Neural cell (in vitro differentiated cells): ENCODE data around the gene KLHL30. TPM values are rescaled to one million over a fixed set of nuclear protein-coding genes. Genes with fewer than 3 reads are reported as not detected.

Source experiments
- H2AFZ ChIP-seq: fragments of 200-600, 300-800 bp; sonication (generic), shearing (Covaris generic); 2 replicates; pipeline ENCODE4 v1.6.0; 2014; ENCODE audit warnings: low read depth, mild to moderate bottlenecking, antibody characterized with exemption, low read length, moderate library complexity
- H3F3A ChIP-seq: fragments of 200-600 bp; shearing (Covaris generic); 2 replicates; pipeline ENCODE4 v1.6.1; 2016; ENCODE audit warnings: mild to moderate bottlenecking, moderate library complexity, mixed read lengths, antibody characterized with exemption, low read length; ENCODE audit not compliant: insufficient read depth, poor library complexity, severe bottlenecking
- H3K27ac ChIP-seq: fragments of 200-600, 300-800 bp; sonication (generic), shearing (Covaris generic); 2 replicates; pipeline ENCODE4 v1.5.1; 2014; ENCODE audit warnings: mild to moderate bottlenecking, low read length, moderate library complexity
- H3K27me3 ChIP-seq: fragments of 300-800, 200-600 bp; sonication (generic), shearing (Covaris generic); 2 replicates; pipeline ENCODE4 v1.6.0; 2014; ENCODE audit warnings: mild to moderate bottlenecking, low read depth, low read length, moderate library complexity; ENCODE audit not compliant: insufficient read depth
- H3K36me3 ChIP-seq: fragments of 300-800, 200-600 bp; sonication (generic), shearing (Covaris generic); 2 replicates; pipeline ENCODE4 v1.5.1; 2014; ENCODE audit warnings: mild to moderate bottlenecking, antibody characterized with exemption, low read length, moderate library complexity; ENCODE audit not compliant: insufficient read depth
- H3K4me2 ChIP-seq: fragments of 300-800, 200-600 bp; sonication (generic), shearing (Covaris generic); 2 replicates; pipeline ENCODE4 v1.6.0; 2014; ENCODE audit warnings: mild to moderate bottlenecking, low read length
- H3K4me3 ChIP-seq: fragments of 300-800, 200-600 bp; sonication (generic), shearing (Covaris generic); 2 replicates; pipeline ENCODE4 v1.5.1; 2014; ENCODE audit warnings: mild to moderate bottlenecking, low read length, moderate library complexity
- H3K79me2 ChIP-seq: fragments of 200-600 bp; shearing (Covaris generic); replicated peaks from 2 replicates; pipeline ENCODE4 v1.6.0; 2014; ENCODE audit warnings: mild to moderate bottlenecking, low read length, moderate library complexity; ENCODE audit not compliant: insufficient read depth
- H3K9ac ChIP-seq: fragments of 300-800, 200-600 bp; sonication (generic), shearing (Covaris generic); 2 replicates; pipeline ENCODE4 v1.6.1; 2016; ENCODE audit warnings: mild to moderate bottlenecking, low read length, mixed read lengths
- H3K9me2 ChIP-seq: fragments of 200-600 bp; shearing (Covaris generic); 2 replicates; pipeline ENCODE4 v1.6.1; 2016; ENCODE audit warnings: mild to moderate bottlenecking, low read length, mixed read lengths; ENCODE audit not compliant: insufficient read depth
- H3K9me3 ChIP-seq: fragments of 200-600, 300-800 bp; sonication (generic), shearing (Covaris generic); 2 replicates; pipeline ENCODE4 v1.6.1; 2016; ENCODE audit warnings: mild to moderate bottlenecking, mixed run types, low read length, moderate library complexity, mixed read lengths
- H4K20me1 ChIP-seq: fragments of 200-600 bp; shearing (Covaris generic); 2 replicates; pipeline ENCODE4 v1.6.1; 2016; ENCODE audit warnings: mild to moderate bottlenecking, mixed run types; ENCODE audit not compliant: insufficient read depth
- CTCF ChIP-seq: fragments of 450-650 bp; IDR thresholded peaks from 2 replicates; pipeline ENCODE4 v1.5.1; 2014; ENCODE audit warnings: antibody characterized with exemption, mild to moderate bottlenecking, moderate library complexity; ENCODE audit not compliant: poor library complexity, severe bottlenecking
- EP300 ChIP-seq: fragments of 450-650 bp; conservative IDR thresholded peaks from 2 replicates; pipeline ENCODE4 v1.6.1; 2014; ENCODE audit warnings: antibody characterized with exemption, mild to moderate bottlenecking, moderate library complexity; ENCODE audit not compliant: poor library complexity, severe bottlenecking
- EZH2 ChIP-seq: fragments of 200-600, 300-800 bp; shearing (Covaris generic), sonication (generic); IDR thresholded peaks from 2 replicates; pipeline ENCODE4 v1.6.1; 2014; ENCODE audit warnings: antibody characterized with exemption, low read length, borderline replicate concordance, mild to moderate bottlenecking; ENCODE audit not compliant: insufficient read depth, poor library complexity, severe bottlenecking
- MXI1 ChIP-seq: fragments of 450-650 bp; conservative IDR thresholded peaks from 2 replicates; pipeline ENCODE4 v1.6.1; 2014; ENCODE audit warnings: antibody characterized with exemption, mild to moderate bottlenecking; ENCODE audit not compliant: poor library complexity, severe bottlenecking
- POLR2AphosphoS5 ChIP-seq: IDR thresholded peaks from 2 replicates; pipeline ENCODE4 v1.6.1; 2012
- RAD21 ChIP-seq: fragments of 450-650 bp; conservative IDR thresholded peaks from 2 replicates; pipeline ENCODE4 v1.6.1; 2014; ENCODE audit warnings: antibody characterized with exemption, mild to moderate bottlenecking, moderate library complexity
- REST ChIP-seq: IDR thresholded peaks from 2 replicates; pipeline ENCODE4 v1.6.1; 2012; ENCODE audit warnings: borderline replicate concordance
- SMC3 ChIP-seq: fragments of 450-650 bp; conservative IDR thresholded peaks from 2 replicates; pipeline ENCODE4 v1.6.1; 2014; ENCODE audit warnings: antibody characterized with exemption, mild to moderate bottlenecking, moderate library complexity; ENCODE audit not compliant: poor library complexity
- TAF1 ChIP-seq: IDR thresholded peaks from 2 replicates; pipeline ENCODE4 v1.6.1; 2012; ENCODE audit warnings: low read depth
- polyA plus RNA-seq: library from polyadenylated mRNA; depleted of rRNA; stranded (reverse); fragments of >200 nt; gene quantifications from 2 replicates; pipeline ENCODE4 v1.2.3, GENCODE V29; 2014

Gene KLHL30
- polyA plus RNA-seq, 1 donor from 2014 or later, result not detected

GRCh38 chr2:238161291-238162051 is 23.0 kb downstream of the KLHL30 start:
- Histone ChIP-seq H3K4me2 (no peak overlapping the region), H3K4me3 (no peak overlapping the region), H3K9ac (no peak overlapping the region), H3K9me3 (no peaks in the 10 kb centered on the region), H4K20me1 (no peaks in the 10 kb centered on the region), H2AFZ (no peak overlapping the region), H3K9me2 (no peaks in the 10 kb centered on the region), H3K27me3 (peaks cover 50% of the 10 kb centered on the region), H3K27ac (no peak overlapping the region), H3K36me3 (no peaks in the 10 kb centered on the region), H3K79me2 (no peaks in the 10 kb centered on the region), H3F3A (no peaks in the 10 kb centered on the region)
- TF ChIP-seq RAD21 (no peak), EZH2 (no peak), EP300 (no peak), TAF1 (no peak), REST (no peak), POLR2AphosphoS5 (no peak), MXI1 (no peak)

GRCh38 chr2:238162251-238162845 is 23.9 kb downstream of the KLHL30 start:
- no peaks in the 10 kb centered on the region for H3K79me2 ChIP-seq
- no peaks in the 10 kb centered on the region for H4K20me1 ChIP-seq
- TF ChIP-seq POLR2AphosphoS5, result no peak
- no peak for TF ChIP-seq CTCF
- TF ChIP-seq TAF1, result no peak
- TF ChIP-seq MXI1, result no peak
- no peak for TF ChIP-seq EP300
- TF ChIP-seq EZH2, result no peak
- no peak for TF ChIP-seq RAD21
- TF ChIP-seq SMC3, result no peak
- TF ChIP-seq REST, result no peak
- H3K27ac ChIP-seq, result no peak overlapping the region
- peaks cover 50% of the 10 kb centered on the region for H3K27me3 ChIP-seq
- no peaks in the 10 kb centered on the region for H3K9me3 ChIP-seq
- H3F3A ChIP-seq, result no peaks in the 10 kb centered on the region
- H3K9me2 ChIP-seq, result no peaks in the 10 kb centered on the region
- H2AFZ ChIP-seq, result no peak overlapping the region
- H3K9ac ChIP-seq, result no peak overlapping the region
- H3K4me2 ChIP-seq, result no peak overlapping the region
- no peak overlapping the region for H3K4me3 ChIP-seq
- H3K36me3 ChIP-seq, result no peaks in the 10 kb centered on the region
